ENCODE data around the gene DYSF.

GRCh38 chr2:71551631-71551915 lies 98.2 kb downstream of the DYSF start:
- no peak for TF ChIP-seq CTCF (conservative IDR thresholded peaks at IDR 0.05; ENCODE audit: low read length)
- TF ChIP-seq EZH2phosphoT487 (IDR thresholded peaks at IDR 0.05; ENCODE audit: borderline replicate concordance) = no peak
